Measurements from ENCODE around the gene PRH1. TPM values are rescaled to one million over a fixed set of nuclear protein-coding genes. Genes with fewer than 3 reads are reported as not detected.

PRH1 gene
- total and polyA plus RNA-seq, 2 of the 13 experiments (the other 11 are each of a cell fraction or from before 2014, with no cell fraction given), result 5.3 to 18.8 TPM

GRCh38 chr12:10910380-10910779 lies 26.3 kb upstream of the PRH1 start:
- no peak overlapping the region for H3K4me3 ChIP-seq (replicated peaks in 1 of 3; ENCODE audit: insufficient read depth in 1 of 3, low read depth in 2 of 3, low read length in 3 of 3)
- ATAC-seq (no peak), FAIRE-seq (no peak), DNase-seq (ENCODE audit: low spot score) (peak; percentile 11)
- no peak overlapping the region for H3K4me2 ChIP-seq (ENCODE audit: low read depth, low read length)
- no peaks in the 10 kb centered on the region; a peak in 1 of 5 replicates for H3K36me3 ChIP-seq (replicated peaks in 1 of 2; ENCODE audit: control insufficient read depth in 1 of 2, insufficient read depth in 2 of 2, low read length in 2 of 2)
- no peaks in the 10 kb centered on the region for H3K27me3 ChIP-seq (ENCODE audit: control insufficient read depth in 1 of 2, insufficient read depth in 2 of 2, low read length in 2 of 2)
- no peak overlapping the region for H3K27ac ChIP-seq (ENCODE audit: extremely low read length, insufficient read depth, low read length)
- intact Hi-C loops (cut with micrococcal nuclease; ENCODE audit: unreplicated experiment), result no loop called here
- no peaks in the 10 kb centered on the region for H3K4me1 ChIP-seq (ENCODE audit: insufficient read depth, low read length)
- in situ Hi-C loops (cut with HindIII; ENCODE audit: extremely low pct_ligation_motif_present, low pct_unique_long_range_greater_than_20kb), result no loop called here
- no peak overlapping the region for H3K9ac ChIP-seq (ENCODE audit: insufficient read depth, low read depth, low read length)
- H3K9me3 ChIP-seq (ENCODE audit: low read length), result no peaks in the 10 kb centered on the region; the same call in 1 of the 2 replicates
- no peak overlapping the region for H2AFZ ChIP-seq (ENCODE audit: low read length)
- H4K20me1 ChIP-seq (ENCODE audit: insufficient read depth, low read length), result no peaks in the 10 kb centered on the region
- no peaks in the 10 kb centered on the region for H3K79me2 ChIP-seq (ENCODE audit: insufficient read depth, low read length)
- CTCF ChIA-PET (ENCODE audit: low intra/inter-chr PET ratio, low total read pairs), result no interaction called here
- no TSS peak for BruUV-seq (replicated peaks)
- WGBS (ENCODE audit: low lambda C conversion rate), result 65% methylated on average over 8 of the region's 8 CpGs
- POLR2A ChIA-PET, result no interaction called here
- TF ChIP-seq HNF4A (CRISPR knock-in tag; IDR thresholded peaks at IDR 0.05), result 0 out of 2 replicates have a peak, but pooled peaks have one; percentile 23
- TF ChIP-seq ARID4A (CRISPR knock-in tag; IDR thresholded peaks at IDR 0.05; ENCODE audit: borderline replicate concordance), result no peak
- TF ChIP-seq NR2F6 (IDR thresholded peaks at IDR 0.05), result no peak
- 0 out of 2 replicates have a peak, but pooled peaks have one; percentile 11 for TF ChIP-seq NR2F6 (CRISPR knock-in tag; IDR thresholded peaks at IDR 0.05)
- TF ChIP-seq HOMEZ (CRISPR knock-in tag; IDR thresholded peaks at IDR 0.05; ENCODE audit: low read depth), result peak; percentile 53; the same call in 1 of the 2 replicates
